ENCODE data around the gene S100P. TPM values are rescaled to one million over a fixed set of nuclear protein-coding genes. Genes with fewer than 3 reads are reported as not detected.
"Not testable (repeated sequence)": the region's sequence is repeated elsewhere in the genome, so short reads cannot be mapped to it uniquely, and the experiment has no call there.

The S100P gene
- total RNA-seq: 10 to 100 TPM; 18.0 to 84.6 TPM

DNA sequence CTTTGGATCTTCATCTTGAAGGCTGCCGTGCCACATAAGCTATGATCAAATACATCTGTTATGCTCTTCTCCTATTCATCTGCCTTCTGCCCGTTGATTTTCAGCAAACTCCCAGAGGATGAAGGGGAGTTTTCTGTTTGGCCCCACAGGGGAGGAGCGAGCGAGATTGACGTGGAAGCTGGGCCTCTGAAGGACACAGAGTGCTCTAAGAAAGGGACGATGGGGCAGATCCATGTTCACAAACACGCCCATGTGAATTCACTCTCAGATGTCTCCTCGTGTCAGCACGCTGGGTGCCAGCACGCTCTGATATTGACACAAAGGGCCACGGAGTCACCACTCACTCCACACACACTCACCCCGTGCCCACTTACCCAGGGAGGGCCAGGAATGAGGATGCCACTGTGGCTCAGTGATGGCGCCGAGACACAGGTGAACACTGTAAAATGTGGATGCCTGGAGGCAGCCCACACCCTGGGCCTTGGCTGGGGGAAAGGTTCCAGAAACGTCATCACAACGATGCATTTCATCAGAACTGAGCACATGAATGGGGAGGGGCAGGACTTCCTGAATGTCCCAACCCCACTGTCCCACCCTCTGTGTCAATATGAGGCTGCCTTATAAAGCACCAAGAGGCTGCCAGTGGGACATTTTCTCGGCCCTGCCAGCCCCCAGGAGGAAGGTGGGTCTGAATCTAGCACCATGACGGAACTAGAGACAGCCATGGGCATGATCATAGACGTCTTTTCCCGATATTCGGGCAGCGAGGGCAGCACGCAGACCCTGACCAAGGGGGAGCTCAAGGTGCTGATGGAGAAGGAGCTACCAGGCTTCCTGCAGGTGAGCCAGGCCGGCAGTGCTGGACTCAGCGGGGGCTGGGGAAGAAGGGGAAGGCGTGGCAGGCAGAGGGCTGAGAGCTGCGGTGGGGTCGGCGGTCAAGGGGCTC lies at the start of gene S100P:
Gene S100P (plus strand): TSS at position 648 of the 946 bp plus-strand sequence. CDS start 55 bp downstream, at position 703.
- ATAC-seq (replicated peaks in 1 of 2) (no peak), DNase-seq (no peak)
- H3K27me3 Mint-ChIP-seq (ENCODE audit: low read depth): no peaks in the 10 kb centered on the region
- peak within 1 kb of the TSS; percentile 94 for H3K27ac Mint-ChIP-seq
- H3K9me3 Mint-ChIP-seq: no peaks in the 10 kb centered on the region
- H3K4me1 Mint-ChIP-seq (ENCODE audit: low read depth): peaks cover 92% of the 10 kb centered on the region
- H3K4me3 Mint-ChIP-seq: peak within 1 kb of the TSS; percentile 80 to 81
- H3K36me3 Mint-ChIP-seq (ENCODE audit: insufficient read depth in 2 of 2): no peaks in the 10 kb centered on the region

DNA sequence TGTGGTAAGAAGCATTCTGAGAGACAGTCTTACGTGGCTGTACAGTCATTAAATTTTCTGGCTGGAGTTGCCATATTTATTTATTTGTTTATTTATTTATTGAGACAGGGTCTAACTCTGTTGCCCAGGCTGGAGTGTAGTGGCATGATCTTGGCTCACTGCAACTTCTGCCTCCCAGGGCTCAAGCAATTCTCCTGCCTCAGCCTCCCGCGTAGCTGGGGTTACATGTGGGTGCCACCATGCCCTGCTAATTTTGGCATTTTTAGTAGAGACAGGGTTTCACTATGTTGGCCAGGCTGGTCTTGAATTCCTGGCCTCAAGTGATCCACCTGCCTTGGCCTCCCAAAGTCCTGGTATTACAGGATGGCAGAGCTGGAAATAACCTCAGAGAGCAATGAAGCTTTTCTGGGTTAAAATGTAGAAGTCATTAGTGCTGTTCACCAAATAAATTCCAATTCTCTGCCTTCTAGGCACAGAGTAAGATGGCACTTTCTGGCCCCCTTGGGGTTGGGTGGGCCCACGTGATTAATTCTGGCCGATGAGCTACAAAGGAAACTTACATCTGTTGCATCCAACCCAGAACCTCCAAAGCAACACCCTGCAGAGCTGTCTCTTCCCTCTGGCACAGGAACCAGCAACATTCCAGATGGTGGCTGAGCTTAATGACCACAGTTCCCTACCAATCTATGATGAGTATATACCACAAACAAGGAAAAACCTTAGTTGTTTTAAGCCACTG lies 48.7 kb upstream of the S100P start:
- no peak overlapping the region for H3K4me3 Mint-ChIP-seq

DNA sequence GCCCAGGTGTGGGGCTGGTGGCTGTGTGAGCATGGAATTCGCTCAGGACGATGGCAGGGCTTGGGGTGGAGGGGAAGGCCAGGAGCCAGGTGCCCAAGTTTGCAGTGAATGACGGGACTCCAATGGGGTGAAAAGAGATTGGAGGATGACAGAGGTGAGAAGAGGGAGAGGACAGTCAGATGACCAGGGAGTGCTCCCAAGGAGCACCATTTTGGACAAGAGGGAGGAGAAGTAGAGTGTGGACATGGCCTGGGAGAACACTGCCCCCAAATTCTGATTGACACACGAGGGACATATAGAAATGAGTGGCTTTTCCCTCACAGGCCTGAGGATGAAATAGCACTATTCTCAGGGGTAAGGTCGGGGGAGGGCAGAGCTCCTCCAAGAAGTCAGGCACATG lies 46.5 kb upstream of the S100P start:
- no peak overlapping the region for H3K4me3 Mint-ChIP-seq
- H3K4me1 Mint-ChIP-seq (ENCODE audit: low read depth): peaks cover 24% of the 10 kb centered on the region
- DNase-seq: no peak
- no peaks in the 10 kb centered on the region for H3K9me3 Mint-ChIP-seq
- ATAC-seq (replicated peaks in 1 of 2): peak; percentile 11 to 15
- peaks cover 1 to 12% of the 10 kb centered on the region in 2 donors for H3K36me3 Mint-ChIP-seq (ENCODE audit: insufficient read depth in 2 of 2)
- no peaks in the 10 kb centered on the region for H3K27me3 Mint-ChIP-seq (ENCODE audit: low read depth)
- peak overlapping the region; percentile 6 for H3K27ac Mint-ChIP-seq

More for the DNA sequence above, 48.7 kb upstream of the S100P start:
- Mint-ChIP-seq H3K36me3 (ENCODE audit: insufficient read depth in 2 of 2) (peaks cover 19 to 32% of the 10 kb centered on the region in 2 donors), H3K27ac (no peak overlapping the region), H3K9me3 (no peaks in the 10 kb centered on the region), H3K27me3 (ENCODE audit: low read depth) (no peaks in the 10 kb centered on the region), H3K4me1 (ENCODE audit: low read depth) (peaks cover 36% of the 10 kb centered on the region)
- ATAC-seq (replicated peaks in 1 of 2): no peak
- DNase-seq: no peak

DNA sequence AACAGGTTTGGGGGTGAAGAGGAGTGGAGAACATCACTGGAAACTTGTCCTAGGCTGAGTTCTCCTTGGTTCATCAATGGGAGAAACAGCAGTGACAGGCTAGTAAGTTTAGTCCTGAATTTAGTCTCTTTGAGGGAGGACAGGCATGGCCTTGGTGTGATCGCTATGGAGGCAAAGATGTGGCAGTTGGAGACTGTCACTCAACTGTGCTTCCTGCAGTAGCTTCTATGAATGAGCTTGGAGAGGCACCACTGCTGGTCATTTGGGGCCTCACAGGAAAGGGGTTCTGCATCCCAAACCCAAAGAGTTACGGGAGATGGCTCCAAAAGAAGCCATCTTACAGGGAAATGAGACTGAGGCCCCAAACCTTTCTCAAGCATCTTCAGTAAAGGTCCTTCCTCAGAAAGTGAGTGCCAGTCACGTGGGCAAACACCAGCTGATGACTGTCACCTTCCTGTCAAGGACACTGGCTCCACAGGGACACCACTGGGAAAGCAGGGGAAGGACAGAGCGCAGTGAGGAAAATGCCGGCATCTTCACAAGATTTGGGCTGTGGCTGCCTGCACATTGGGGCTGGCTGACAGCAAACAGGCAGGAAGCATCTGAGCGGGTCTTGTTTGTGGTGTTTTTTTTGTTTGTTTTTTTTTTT lies 46.0 kb upstream of the S100P start:
- Mint-ChIP-seq H3K9me3 (no peaks in the 10 kb centered on the region), H3K36me3 (ENCODE audit: insufficient read depth in 2 of 2) (peaks cover 0 to 7% of the 10 kb centered on the region in 2 donors)
- peak in 1 of 2 donors; percentile 15 for ATAC-seq (replicated peaks in 1 of 2)

DNA sequence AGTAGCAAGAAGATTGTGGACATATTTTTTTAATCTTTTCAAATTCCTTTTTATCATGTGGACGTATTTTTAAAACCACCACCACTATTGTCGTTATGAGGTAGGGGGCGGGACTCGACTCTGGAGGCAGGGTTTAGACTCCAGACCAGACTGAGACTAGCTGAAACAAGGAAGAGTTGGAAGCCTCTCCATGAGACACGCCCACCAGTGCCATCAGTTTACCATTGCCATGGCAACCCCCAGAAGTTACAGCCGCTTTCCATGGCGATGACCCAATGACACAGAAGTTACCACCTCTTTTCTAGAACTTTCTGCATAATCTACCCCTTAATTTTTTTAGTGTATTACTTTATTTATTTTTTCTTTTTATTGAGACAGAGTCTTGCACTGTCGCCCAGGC lies 44.5 kb upstream of the S100P start:
- Mint-ChIP-seq H3K27ac (no peak overlapping the region), H3K4me1 (ENCODE audit: low read depth) (peaks cover 4% of the 10 kb centered on the region), H3K9me3 (no peaks in the 10 kb centered on the region), H3K4me3 (no peak overlapping the region), H3K27me3 (ENCODE audit: low read depth) (no peaks in the 10 kb centered on the region), H3K36me3 (ENCODE audit: insufficient read depth in 2 of 2) (peaks cover 0 to 4% of the 10 kb centered on the region in 2 donors)
- no peak for DNase-seq
- no peak for ATAC-seq (replicated peaks in 1 of 2)

More for the DNA sequence above, 46.0 kb upstream of the S100P start:
- no peak for DNase-seq
- H3K4me1 Mint-ChIP-seq (ENCODE audit: low read depth): peaks cover 19% of the 10 kb centered on the region
- H3K27ac Mint-ChIP-seq: peak overlapping the region; percentile 6
- no peak overlapping the region for H3K4me3 Mint-ChIP-seq
- H3K27me3 Mint-ChIP-seq (ENCODE audit: low read depth): no peaks in the 10 kb centered on the region

DNA sequence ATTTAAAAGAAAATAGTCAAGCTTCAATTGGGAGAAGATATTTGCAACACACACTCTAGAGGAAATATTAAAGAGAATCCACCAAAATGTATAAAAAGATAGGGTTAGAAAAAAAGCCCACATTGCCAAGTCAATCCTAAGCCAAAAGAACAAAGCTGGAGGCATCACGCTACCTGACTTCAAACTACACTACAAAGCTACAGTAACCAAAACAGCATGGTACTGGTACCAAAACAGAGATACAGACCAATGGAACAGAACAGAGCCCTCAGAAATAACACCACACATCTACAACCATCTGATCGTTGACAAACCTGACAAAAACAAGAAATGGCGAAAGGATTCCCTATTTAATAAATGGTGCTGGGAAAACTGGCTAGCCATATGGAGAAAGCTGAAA lies 39.5 kb upstream of the S100P start:
- ATAC-seq (replicated peaks in 1 of 2); H3K9me3 Mint-ChIP-seq; DNase-seq; H3K27me3 Mint-ChIP-seq (ENCODE audit: low read depth); H3K4me1 Mint-ChIP-seq (ENCODE audit: low read depth); H3K36me3 Mint-ChIP-seq (ENCODE audit: insufficient read depth in 2 of 2); H3K4me3 Mint-ChIP-seq; H3K27ac Mint-ChIP-seq: not testable (repeated sequence)

DNA sequence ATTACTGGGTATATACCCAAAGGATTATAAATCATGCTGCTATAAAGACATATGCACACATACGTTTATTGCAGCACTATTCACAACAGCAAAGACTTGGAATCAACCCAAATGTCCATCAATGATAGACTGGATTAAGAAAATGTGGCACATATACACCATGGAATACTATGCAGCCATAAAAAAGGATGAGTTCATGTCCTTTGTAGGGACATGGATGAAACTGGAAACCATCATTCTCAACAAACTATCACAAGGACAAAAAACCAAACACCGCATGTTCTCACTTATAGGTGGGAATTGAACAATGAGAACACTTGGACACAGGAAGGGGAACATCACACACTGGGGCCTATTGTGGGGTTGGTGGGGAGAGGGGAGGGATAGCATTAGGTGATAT lies 38.4 kb upstream of the S100P start:
- not testable (repeated sequence) for ATAC-seq (replicated peaks in 1 of 2); H3K27me3 Mint-ChIP-seq (ENCODE audit: low read depth); H3K36me3 Mint-ChIP-seq (ENCODE audit: insufficient read depth in 2 of 2); DNase-seq; H3K4me3 Mint-ChIP-seq; H3K27ac Mint-ChIP-seq; H3K9me3 Mint-ChIP-seq
- H3K4me1 Mint-ChIP-seq (ENCODE audit: low read depth): peaks cover 13% of the 10 kb centered on the region

DNA sequence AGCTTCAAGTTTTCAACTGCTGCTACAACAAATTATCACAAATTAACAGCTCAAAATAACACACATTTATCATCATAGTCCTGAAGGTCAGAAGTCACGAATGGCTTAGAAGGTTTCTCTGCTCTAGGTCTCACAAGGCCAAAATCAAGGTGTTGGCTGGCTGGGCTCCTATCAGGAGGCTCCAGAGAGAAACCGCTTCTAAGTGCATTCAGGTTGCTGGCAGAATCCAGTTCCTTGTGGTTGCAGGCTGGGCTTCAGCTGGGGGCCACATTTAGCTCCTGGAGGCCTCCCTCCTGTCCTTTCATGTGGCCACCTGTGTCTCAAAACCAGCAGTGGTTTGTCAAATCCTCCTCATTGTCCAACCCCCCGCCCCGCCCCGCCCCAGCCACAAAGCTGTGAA lies 37.8 kb upstream of the S100P start:
- DNase-seq (no peak), ATAC-seq (replicated peaks in 1 of 2) (no peak)
- Mint-ChIP-seq H3K9me3 (no peaks in the 10 kb centered on the region), H3K4me1 (ENCODE audit: low read depth) (peaks cover 14% of the 10 kb centered on the region), H3K27me3 (ENCODE audit: low read depth) (peaks cover 15% of the 10 kb centered on the region), H3K27ac (no peak overlapping the region), H3K36me3 (ENCODE audit: insufficient read depth in 2 of 2) (peaks cover 0 to 1% of the 10 kb centered on the region in 2 donors), H3K4me3 (no peak overlapping the region)

DNA sequence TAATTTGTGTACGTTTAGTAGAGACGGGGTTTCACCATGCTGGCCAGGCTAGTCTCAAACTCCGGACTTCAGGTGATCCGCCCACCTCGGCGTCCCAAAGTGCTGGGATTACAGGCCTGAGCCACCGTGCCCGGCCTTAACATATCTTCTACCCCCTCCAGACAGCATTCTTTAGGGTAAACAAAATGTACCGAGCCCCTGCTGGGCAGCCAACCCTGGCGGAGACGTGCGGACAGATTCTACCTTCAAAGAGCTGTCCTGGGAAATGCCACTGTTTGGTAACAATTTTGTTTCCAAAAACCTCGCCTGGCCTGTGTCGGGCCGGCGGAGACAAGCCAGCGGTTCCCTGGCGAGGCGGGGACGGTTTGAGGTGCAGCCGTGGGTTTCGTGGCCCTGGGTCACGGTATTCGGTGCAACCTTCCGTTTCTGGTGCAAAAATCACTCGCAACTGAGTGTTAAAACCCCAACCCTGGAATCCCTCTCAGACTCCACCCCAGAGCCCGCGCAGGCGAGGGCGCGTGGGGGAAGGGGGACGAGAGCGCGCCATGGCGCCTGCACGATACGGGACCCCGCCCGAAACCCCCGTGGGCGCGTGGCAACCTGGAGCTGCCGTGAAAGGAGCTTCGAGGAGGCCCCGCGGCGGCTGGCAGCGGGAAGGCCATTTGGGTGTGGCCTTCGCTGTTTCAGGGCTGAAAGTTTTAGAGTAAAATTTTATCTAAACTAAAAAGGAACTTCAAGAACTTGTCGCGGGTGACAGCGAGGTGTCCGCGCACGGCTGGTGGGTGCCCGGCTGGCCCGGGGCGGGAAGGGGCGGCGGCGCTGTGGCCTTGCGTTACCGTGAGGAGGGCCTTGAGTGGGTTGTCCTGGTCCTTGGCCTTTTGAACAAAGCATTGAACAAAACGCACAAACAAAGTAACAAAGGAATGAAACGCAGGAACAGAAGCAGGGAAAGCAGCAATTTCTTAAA lies 36.2 kb upstream of the S100P start:
- Mint-ChIP-seq H3K27me3 (ENCODE audit: low read depth) (peaks cover 28% of the 10 kb centered on the region), H3K9me3 (no peaks in the 10 kb centered on the region), H3K27ac (no peak overlapping the region), H3K4me1 (ENCODE audit: low read depth) (peaks cover 14% of the 10 kb centered on the region), H3K4me3 (peak overlapping the region; percentile 75 to 79), H3K36me3 (ENCODE audit: insufficient read depth in 2 of 2) (peaks cover 0 to 1% of the 10 kb centered on the region in 2 donors)
- no peak for DNase-seq
- ATAC-seq (replicated peaks in 1 of 2): no peak

DNA sequence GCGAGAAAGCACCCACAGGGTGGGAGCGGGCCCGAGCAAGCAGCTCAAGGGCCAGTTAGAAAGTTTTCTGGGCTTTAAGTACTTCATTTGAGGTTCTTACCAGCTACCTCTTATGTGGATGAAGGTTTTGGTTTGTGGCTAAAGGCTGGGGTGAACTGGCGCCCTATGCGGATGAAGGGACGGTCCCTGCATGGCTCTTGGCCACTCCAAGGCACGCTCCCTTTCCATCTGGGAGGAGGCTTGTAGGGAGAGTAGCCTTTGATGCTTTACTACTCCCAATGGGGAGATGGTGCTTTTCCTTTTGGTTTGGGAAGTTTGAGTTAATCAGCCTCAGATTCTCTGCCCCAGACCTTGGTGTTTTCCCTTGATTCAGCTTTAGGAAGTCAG lies 35.5 kb upstream of the S100P start:
- H3K4me3 Mint-ChIP-seq: peak overlapping the region; percentile 75 to 79
- H3K4me1 Mint-ChIP-seq (ENCODE audit: low read depth): peaks cover 14% of the 10 kb centered on the region
- peaks cover 35% of the 10 kb centered on the region for H3K27me3 Mint-ChIP-seq (ENCODE audit: low read depth)
- ATAC-seq (replicated peaks in 1 of 2) (no peak), DNase-seq (no peak)
- H3K27ac Mint-ChIP-seq: no peak overlapping the region
- no peaks in the 10 kb centered on the region for H3K9me3 Mint-ChIP-seq
- peaks cover 0 to 1% of the 10 kb centered on the region in 2 donors for H3K36me3 Mint-ChIP-seq (ENCODE audit: insufficient read depth in 2 of 2)

DNA sequence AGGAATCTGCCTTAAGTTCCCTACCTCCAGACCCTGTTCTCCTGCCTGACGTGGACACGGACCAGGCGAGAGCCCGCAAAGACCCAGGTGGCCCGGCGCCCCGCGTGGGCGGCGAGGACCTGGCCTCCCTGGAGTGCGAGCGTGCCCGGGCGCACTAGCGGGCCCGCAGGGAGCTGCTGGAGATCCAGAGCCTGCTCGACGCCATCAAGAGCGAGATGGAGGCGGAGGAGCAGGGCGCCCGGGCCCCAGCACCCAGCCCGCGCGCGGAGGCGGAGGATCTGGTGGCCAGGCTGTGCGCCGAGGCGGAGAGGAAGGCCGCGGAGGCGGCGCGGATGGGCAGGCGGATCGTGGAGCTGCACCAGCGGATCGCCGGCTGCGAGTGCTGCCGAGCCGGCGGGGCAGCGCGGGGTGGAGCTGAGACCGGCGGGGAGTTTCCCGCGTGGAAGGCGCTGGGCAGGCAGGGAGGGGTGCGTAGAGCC lies 35.0 kb upstream of the S100P start:
- Mint-ChIP-seq H3K4me3 (peak overlapping the region; percentile 75 to 79), H3K9me3 (no peaks in the 10 kb centered on the region), H3K4me1 (ENCODE audit: low read depth) (peaks cover 14% of the 10 kb centered on the region), H3K27me3 (ENCODE audit: low read depth) (peaks cover 39% of the 10 kb centered on the region), H3K36me3 (ENCODE audit: insufficient read depth in 2 of 2) (peaks cover 0 to 1% of the 10 kb centered on the region in 2 donors), H3K27ac (no peak overlapping the region)
- DNase-seq (peak; percentile 68), ATAC-seq (replicated peaks in 1 of 2) (peak; percentile 86 to 88)

DNA sequence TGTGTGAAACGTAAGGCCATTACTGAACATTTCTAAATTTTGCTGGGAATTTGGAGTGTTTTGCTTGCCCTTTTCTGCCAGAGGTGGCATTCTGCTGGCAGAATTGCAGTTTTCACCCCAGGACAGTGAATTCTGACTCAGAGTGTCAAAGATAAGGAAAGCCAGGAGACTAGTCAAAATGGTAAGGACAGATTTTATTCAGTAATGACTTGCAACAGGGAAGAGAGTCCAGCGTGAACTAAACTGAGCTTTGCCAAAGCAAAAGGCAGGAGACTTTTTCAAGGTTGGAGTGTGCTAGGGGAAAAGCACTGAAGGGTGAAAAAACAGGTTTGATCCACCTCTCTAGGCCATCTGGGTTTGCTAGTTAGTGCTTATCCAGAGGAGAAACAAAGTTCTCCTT lies 33.8 kb upstream of the S100P start:
- H3K27me3 Mint-ChIP-seq (ENCODE audit: low read depth): peaks cover 39% of the 10 kb centered on the region
- no peak overlapping the region for H3K27ac Mint-ChIP-seq
- no peak overlapping the region for H3K4me3 Mint-ChIP-seq
- ATAC-seq (replicated peaks in 1 of 2) (no peak), DNase-seq (no peak)
- H3K36me3 Mint-ChIP-seq (ENCODE audit: insufficient read depth in 2 of 2): peaks cover 0 to 1% of the 10 kb centered on the region in 2 donors
- H3K9me3 Mint-ChIP-seq: no peaks in the 10 kb centered on the region
- H3K4me1 Mint-ChIP-seq (ENCODE audit: low read depth): peaks cover 14% of the 10 kb centered on the region
